ENCODE results near the gene RPRD1B.

The RPRD1B gene

DNA sequence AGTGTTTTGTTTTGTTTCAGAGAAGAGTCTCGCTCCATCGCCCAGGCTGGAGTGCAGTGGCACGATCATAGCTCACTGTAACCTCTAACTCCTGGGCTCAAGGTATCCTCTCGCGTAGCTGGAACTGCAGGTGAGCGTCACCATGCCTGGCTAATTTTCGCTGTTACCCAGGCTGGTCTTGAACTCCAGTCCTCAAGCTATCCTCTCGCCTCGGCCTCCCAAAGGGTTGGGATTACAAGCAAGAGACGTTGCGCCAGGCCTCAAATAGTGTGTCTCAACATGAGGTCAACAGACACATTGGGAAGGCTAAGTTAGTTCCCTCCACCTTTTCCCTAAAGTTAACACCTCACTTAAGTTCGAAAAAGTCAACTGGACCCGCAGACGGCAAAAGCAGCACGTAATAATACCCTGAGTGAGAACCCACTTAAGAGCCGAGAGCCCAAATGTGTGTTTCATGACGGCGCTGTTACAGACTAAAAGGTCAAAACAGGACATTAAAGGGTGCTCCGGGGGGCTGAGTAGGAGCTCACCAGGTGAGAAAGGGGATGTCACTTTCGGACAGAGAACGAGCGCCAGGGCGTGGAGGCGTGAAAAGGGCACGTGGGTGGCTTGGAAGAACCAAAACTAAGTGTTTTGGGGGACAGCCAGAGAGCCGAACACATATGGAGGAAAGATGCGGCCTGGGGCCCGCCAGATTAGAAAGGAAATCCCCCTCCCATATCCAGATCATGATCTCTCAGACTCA, 789 bp upstream of the RPRD1B start:
- H3K14ac ChIP-seq (ENCODE audit: low read length in 2 of 2), result no peak overlapping the region
- H2BK12ac ChIP-seq (ENCODE audit: low read length in 2 of 2), result no peak overlapping the region
- peak overlapping the region; percentile 38 for H4K8ac ChIP-seq (ENCODE audit: low read length)
- H3K9ac ChIP-seq (ENCODE audit: low read length), result peak overlapping the region; percentile 98
- H2AK5ac ChIP-seq (ENCODE audit: low read length, severe bottlenecking), result no peak overlapping the region
- H2BK120ac ChIP-seq (ENCODE audit: low read depth, low read length), result no peak overlapping the region
- H3K18ac ChIP-seq (ENCODE audit: low read depth in 1 of 2, low read length in 2 of 2), result peak overlapping the region in 1 of 2 experiments; percentile 33
- no peak for DNase-seq
- H3K9me3 ChIP-seq (ENCODE audit: control insufficient read depth, low read length), result no peaks in the 10 kb centered on the region
- H2AFZ ChIP-seq (ENCODE audit: low read depth, low read length), result peak overlapping the region; percentile 20
- peak overlapping the region; percentile 87 to 99 for H3K4me3 ChIP-seq (ENCODE audit: insufficient read depth in 1 of 2, low read depth in 1 of 2, low read length in 2 of 2)
- no peak overlapping the region for H2BK5ac ChIP-seq (ENCODE audit: low read depth, low read length, poor library complexity, severe bottlenecking)
- no peaks in the 10 kb centered on the region for H3K27me3 ChIP-seq (ENCODE audit: control insufficient read depth in 1 of 2, insufficient read depth in 1 of 2, low read length in 2 of 2)
- peak overlapping the region in 1 of 2 experiments; percentile 10 for H3K4ac ChIP-seq (ENCODE audit: low read depth in 1 of 2, low read length in 2 of 2)
- H3K79me1 ChIP-seq (replicated peaks; ENCODE audit: low read length, poor library complexity, severe bottlenecking), result peaks cover 23% of the 10 kb centered on the region
- no peak overlapping the region for H3K27ac ChIP-seq (ENCODE audit: low read length, poor library complexity, severe bottlenecking)
- no peak overlapping the region for H3K23ac ChIP-seq (ENCODE audit: low read length in 2 of 2)
- WGBS, result 46% methylated on average over 27 of the region's 28 CpGs
- H3K4me2 ChIP-seq (ENCODE audit: low read length, poor library complexity, severe bottlenecking), result peak overlapping the region; percentile 61
- no peak overlapping the region for H2BK15ac ChIP-seq (ENCODE audit: low read depth, poor library complexity, severe bottlenecking)
- H3K4me1 ChIP-seq (ENCODE audit: control insufficient read depth, insufficient read depth, low read depth, low read length), result peaks cover 6% of the 10 kb centered on the region
- no peak overlapping the region for H4K91ac ChIP-seq (ENCODE audit: low read length)
- peaks cover 0 to 20% of the 10 kb centered on the region in 2 experiments for H3K36me3 ChIP-seq (ENCODE audit: control insufficient read depth in 1 of 2, insufficient read depth in 2 of 2, low read depth in 1 of 2, low read length in 2 of 2)

DNA sequence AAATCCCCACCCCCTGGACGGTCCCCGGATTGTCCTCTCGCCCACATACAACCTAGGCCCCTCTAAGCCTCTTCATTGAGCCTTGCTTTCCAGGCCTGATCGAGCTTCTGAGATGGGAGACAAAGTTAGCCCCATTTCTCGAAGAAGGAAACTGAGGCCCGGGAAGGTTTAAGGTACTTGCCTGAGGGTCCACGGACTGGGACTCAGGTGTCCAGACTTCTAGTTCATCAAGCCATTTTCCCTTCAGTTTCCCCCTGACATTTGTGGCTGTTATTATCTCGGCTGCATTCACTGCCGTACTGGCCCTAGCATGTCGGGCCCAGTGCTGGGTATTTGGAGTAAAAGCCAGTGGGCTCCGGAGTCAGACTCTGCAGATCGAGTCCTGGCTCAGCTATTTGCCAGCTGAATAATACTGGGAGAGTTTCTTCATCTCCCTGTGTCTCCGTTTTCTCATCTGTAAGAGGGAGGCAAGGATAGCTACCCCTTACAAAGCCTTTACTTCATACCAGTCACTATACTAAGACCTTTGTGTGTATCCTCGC, 633 bp downstream of the RPRD1B start:
- no peak overlapping the region for H3K23ac ChIP-seq (ENCODE audit: low read length in 2 of 2)
- peaks cover 20% of the 10 kb centered on the region for H3K79me1 ChIP-seq (replicated peaks; ENCODE audit: low read length, poor library complexity, severe bottlenecking)
- no peak overlapping the region for H2BK5ac ChIP-seq (ENCODE audit: low read depth, low read length, poor library complexity, severe bottlenecking)
- H3K4ac ChIP-seq (ENCODE audit: low read depth in 1 of 2, low read length in 2 of 2), result peak overlapping the region; percentile 62 to 82
- H3K36me3 ChIP-seq (ENCODE audit: control insufficient read depth in 1 of 2, insufficient read depth in 2 of 2, low read depth in 1 of 2, low read length in 2 of 2), result peaks cover 0 to 20% of the 10 kb centered on the region in 2 experiments
- H2BK12ac ChIP-seq (ENCODE audit: low read length in 2 of 2), result no peak overlapping the region
- peak overlapping the region in 1 of 2 experiments; percentile 86 for H3K14ac ChIP-seq (ENCODE audit: low read length in 2 of 2)
- 25% methylated on average over 14 of the region's 14 CpGs for WGBS
- no peak for DNase-seq
- no peak overlapping the region for H3K27ac ChIP-seq (ENCODE audit: low read length, poor library complexity, severe bottlenecking)
- peaks cover 7% of the 10 kb centered on the region for H3K4me1 ChIP-seq (ENCODE audit: control insufficient read depth, insufficient read depth, low read depth, low read length)
- H2BK120ac ChIP-seq (ENCODE audit: low read depth, low read length), result peak overlapping the region; percentile 87
- peak overlapping the region; percentile 9 for H2AK5ac ChIP-seq (ENCODE audit: low read length, severe bottlenecking)
- H3K18ac ChIP-seq (ENCODE audit: low read depth in 1 of 2, low read length in 2 of 2), result peak overlapping the region; percentile 79 to 89
- peak overlapping the region; percentile 43 for H2AFZ ChIP-seq (ENCODE audit: low read depth, low read length)
- H3K4me3 ChIP-seq (ENCODE audit: insufficient read depth in 1 of 2, low read depth in 1 of 2, low read length in 2 of 2), result peak overlapping the region; percentile 87 to 99
- peak overlapping the region; percentile 99 for H4K8ac ChIP-seq (ENCODE audit: low read length)
- peak overlapping the region; percentile 97 for H2BK15ac ChIP-seq (ENCODE audit: low read depth, poor library complexity, severe bottlenecking)
- H3K9me3 ChIP-seq (ENCODE audit: control insufficient read depth, low read length), result no peaks in the 10 kb centered on the region
- H3K27me3 ChIP-seq (ENCODE audit: control insufficient read depth in 1 of 2, insufficient read depth in 1 of 2, low read length in 2 of 2), result no peaks in the 10 kb centered on the region
- peak overlapping the region; percentile 98 for H4K91ac ChIP-seq (ENCODE audit: low read length)
- peak overlapping the region; percentile 77 for H3K4me2 ChIP-seq (ENCODE audit: low read length, poor library complexity, severe bottlenecking)
- peak overlapping the region; percentile 98 for H3K9ac ChIP-seq (ENCODE audit: low read length)

DNA sequence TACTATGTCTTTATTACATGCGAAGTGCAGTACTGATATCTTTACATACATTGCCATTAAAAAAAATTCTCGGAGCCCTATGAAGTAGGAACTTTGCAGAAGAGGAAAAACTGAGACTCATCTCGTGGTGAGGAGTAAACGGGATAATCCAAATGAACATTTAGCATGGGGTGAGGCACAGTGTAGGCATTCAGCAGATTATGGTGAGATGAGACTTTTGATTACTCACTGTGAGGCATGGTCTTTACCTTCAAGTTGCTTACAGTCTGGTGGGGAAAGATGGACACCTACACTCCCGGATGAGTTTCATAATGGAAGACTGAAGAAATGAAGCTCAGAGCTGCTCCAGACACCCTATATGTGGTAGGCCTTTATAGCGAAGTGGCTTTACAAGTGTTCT, 1.4 kb downstream of the RPRD1B start:
- H4K8ac ChIP-seq (ENCODE audit: low read length), result no peak overlapping the region
- H2BK5ac ChIP-seq (ENCODE audit: low read depth, low read length, poor library complexity, severe bottlenecking), result no peak overlapping the region
- no peak overlapping the region for H2AFZ ChIP-seq (ENCODE audit: low read depth, low read length)
- no peak overlapping the region for H3K14ac ChIP-seq (ENCODE audit: low read length in 2 of 2)
- H3K18ac ChIP-seq (ENCODE audit: low read depth in 1 of 2, low read length in 2 of 2), result no peak overlapping the region
- H3K27me3 ChIP-seq (ENCODE audit: control insufficient read depth in 1 of 2, insufficient read depth in 1 of 2, low read length in 2 of 2), result no peaks in the 10 kb centered on the region
- no peak for DNase-seq
- H3K9ac ChIP-seq (ENCODE audit: low read length), result peak overlapping the region; percentile 98
- H3K9me3 ChIP-seq (ENCODE audit: control insufficient read depth, low read length), result no peaks in the 10 kb centered on the region
- H2BK15ac ChIP-seq (ENCODE audit: low read depth, poor library complexity, severe bottlenecking), result no peak overlapping the region
- peaks cover 0 to 20% of the 10 kb centered on the region in 2 experiments for H3K36me3 ChIP-seq (ENCODE audit: control insufficient read depth in 1 of 2, insufficient read depth in 2 of 2, low read depth in 1 of 2, low read length in 2 of 2)
- 87% methylated on average over 5 of the region's 6 CpGs for WGBS
- H3K23ac ChIP-seq (ENCODE audit: low read length in 2 of 2), result no peak overlapping the region
- no peak overlapping the region for H2AK5ac ChIP-seq (ENCODE audit: low read length, severe bottlenecking)
- no peak overlapping the region for H2BK12ac ChIP-seq (ENCODE audit: low read length in 2 of 2)
- H2BK120ac ChIP-seq (ENCODE audit: low read depth, low read length), result no peak overlapping the region
- H3K4ac ChIP-seq (ENCODE audit: low read depth in 1 of 2, low read length in 2 of 2), result no peak overlapping the region
- peak overlapping the region in 1 of 2 experiments; percentile 99 for H3K4me3 ChIP-seq (ENCODE audit: insufficient read depth in 1 of 2, low read depth in 1 of 2, low read length in 2 of 2)
- peaks cover 7% of the 10 kb centered on the region for H3K4me1 ChIP-seq (ENCODE audit: control insufficient read depth, insufficient read depth, low read depth, low read length)
- peaks cover 16% of the 10 kb centered on the region for H3K79me1 ChIP-seq (replicated peaks; ENCODE audit: low read length, poor library complexity, severe bottlenecking)
- H3K27ac ChIP-seq (ENCODE audit: low read length, poor library complexity, severe bottlenecking), result no peak overlapping the region
- no peak overlapping the region for H4K91ac ChIP-seq (ENCODE audit: low read length)
- H3K4me2 ChIP-seq (ENCODE audit: low read length, poor library complexity, severe bottlenecking), result no peak overlapping the region

DNA sequence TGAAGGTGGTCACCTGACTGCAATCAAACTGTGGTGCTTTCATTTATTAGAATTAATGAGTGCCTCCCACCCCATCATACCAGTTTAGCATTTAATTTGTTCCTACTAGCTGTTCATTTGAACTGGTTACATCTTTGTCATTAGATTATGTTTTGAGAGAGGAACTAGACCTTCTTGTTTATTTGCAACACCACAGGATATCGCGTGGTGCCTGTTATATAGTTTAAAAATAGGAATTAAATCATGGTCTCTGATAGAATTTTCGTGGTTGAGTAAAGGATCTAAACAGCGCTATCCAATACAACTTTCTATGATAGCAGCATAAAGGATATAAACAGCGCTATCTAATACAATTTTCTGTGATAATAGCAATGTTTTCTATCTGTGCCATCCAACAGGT, 2.8 kb downstream of the RPRD1B start:
- Histone ChIP-seq H4K91ac (ENCODE audit: low read length) (no peak overlapping the region), H2AK5ac (ENCODE audit: low read length, severe bottlenecking) (no peak overlapping the region), H4K8ac (ENCODE audit: low read length) (no peak overlapping the region), H3K79me1 (replicated peaks; ENCODE audit: low read length, poor library complexity, severe bottlenecking) (peaks cover 10% of the 10 kb centered on the region), H3K27ac (ENCODE audit: low read length, poor library complexity, severe bottlenecking) (no peak overlapping the region), H3K14ac (ENCODE audit: low read length in 2 of 2) (no peak overlapping the region), H3K4me2 (ENCODE audit: low read length, poor library complexity, severe bottlenecking) (no peak overlapping the region), H3K4me3 (ENCODE audit: insufficient read depth in 1 of 2, low read depth in 1 of 2, low read length in 2 of 2) (peak overlapping the region in 1 of 2 experiments; percentile 9), H2BK120ac (ENCODE audit: low read depth, low read length) (no peak overlapping the region), H2BK15ac (ENCODE audit: low read depth, poor library complexity, severe bottlenecking) (no peak overlapping the region), H3K18ac (ENCODE audit: low read depth in 1 of 2, low read length in 2 of 2) (no peak overlapping the region), H2BK5ac (ENCODE audit: low read depth, low read length, poor library complexity, severe bottlenecking) (no peak overlapping the region), H3K23ac (ENCODE audit: low read length in 2 of 2) (no peak overlapping the region), H3K4ac (ENCODE audit: low read depth in 1 of 2, low read length in 2 of 2) (no peak overlapping the region), H3K9me3 (ENCODE audit: control insufficient read depth, low read length) (no peaks in the 10 kb centered on the region), H2BK12ac (ENCODE audit: low read length in 2 of 2) (no peak overlapping the region), H3K27me3 (ENCODE audit: control insufficient read depth in 1 of 2, insufficient read depth in 1 of 2, low read length in 2 of 2) (no peaks in the 10 kb centered on the region), H3K36me3 (ENCODE audit: control insufficient read depth in 1 of 2, insufficient read depth in 2 of 2, low read depth in 1 of 2, low read length in 2 of 2) (peaks cover 0 to 32% of the 10 kb centered on the region in 2 experiments), H3K4me1 (ENCODE audit: control insufficient read depth, insufficient read depth, low read depth, low read length) (peaks cover 7% of the 10 kb centered on the region), H2AFZ (ENCODE audit: low read depth, low read length) (no peak overlapping the region), H3K9ac (ENCODE audit: low read length) (no peak overlapping the region)
- DNase-seq, result no peak
- WGBS, result 100% methylated on average over 1 of the region's 5 CpGs

All from mesenchymal stem cell (in vitro differentiated cells and primary cell).